DOHH2 (cell line): ENCODE measurements around the gene GOLPH3.
A peak's percentile ranks its signal among the peaks of the same experiment; 100 is the strongest.

Experiments used
- H3F3A ChIP-seq: fragments of 200-600 bp; sonication (generic), shearing (Covaris generic); 2 replicates; pipeline ENCODE4 v1.6.0; 2016; ENCODE audit warnings: antibody characterized with exemption, mild to moderate bottlenecking; ENCODE audit not compliant: control insufficient read depth, insufficient read depth
- H3K27ac ChIP-seq: fragments of 200-600 bp; sonication (generic); 2 replicates; pipeline ENCODE4 v1.5.1; 2014; ENCODE audit warnings: low read depth, mild to moderate bottlenecking, low read length, moderate library complexity
- H3K27me3 ChIP-seq: fragments of 200-600 bp; sonication (generic); 2 replicates; pipeline ENCODE4 v1.6.1; 2014; ENCODE audit warnings: mild to moderate bottlenecking, low read length, mixed read lengths; ENCODE audit not compliant: control insufficient read depth
- H3K36me3 ChIP-seq: fragments of 200-600 bp; sonication (generic); 2 replicates; pipeline ENCODE4 v1.6.1; 2014; ENCODE audit warnings: mild to moderate bottlenecking, low read length, moderate library complexity, mixed read lengths; ENCODE audit not compliant: control insufficient read depth
- H3K4me1 ChIP-seq: fragments of 200-600 bp; sonication (generic); 2 replicates; pipeline ENCODE4 v1.6.1; 2014; ENCODE audit warnings: mild to moderate bottlenecking, low read length, mixed read lengths; ENCODE audit not compliant: control insufficient read depth
- H3K4me2 ChIP-seq: fragments of 200-600 bp; sonication (generic); 2 replicates; pipeline ENCODE4 v1.6.0; 2014; ENCODE audit warnings: mild to moderate bottlenecking, low read length, moderate library complexity
- H3K4me3 ChIP-seq: fragments of 200-600 bp; sonication (generic); 2 replicates; pipeline ENCODE4 v1.5.1; 2014; ENCODE audit warnings: mild to moderate bottlenecking, low read length, mixed read lengths
- H3K79me2 ChIP-seq: fragments of 200-600 bp; sonication (generic); 2 replicates; pipeline ENCODE4 v1.6.1; 2014; ENCODE audit warnings: mild to moderate bottlenecking, low read length, mixed read lengths; ENCODE audit not compliant: control insufficient read depth
- H3K9me2 ChIP-seq: fragments of 200-600 bp; sonication (generic); replicated peaks from 2 replicates; pipeline ENCODE4 v1.6.1; 2014; ENCODE audit warnings: mild to moderate bottlenecking, low read length, mixed read lengths; ENCODE audit not compliant: control insufficient read depth
- H3K9me3 ChIP-seq: fragments of 200-600 bp; sonication (generic); 2 replicates; pipeline ENCODE4 v1.6.1; 2014; ENCODE audit warnings: antibody characterized with exemption, low read length, mixed read lengths; ENCODE audit not compliant: control insufficient read depth, insufficient read depth
- H4K20me1 ChIP-seq: fragments of 200-600 bp; sonication (generic); 2 replicates; pipeline ENCODE4 v1.6.0; 2014; ENCODE audit warnings: low read depth, mild to moderate bottlenecking, antibody characterized with exemption, low read length, moderate library complexity; ENCODE audit not compliant: control insufficient read depth, insufficient read depth
- EZH2phosphoT487 ChIP-seq: fragments of 200-600 bp; sonication (generic); IDR thresholded peaks from 2 replicates; pipeline ENCODE4 v1.6.1; 2017; ENCODE audit warnings: borderline replicate concordance, mild to moderate bottlenecking, antibody characterized with exemption, low read length, moderate library complexity, mixed read lengths
- TF ChIP-seq, protein P1 (sequence below): fragments of 200-600 bp; sonication (generic); IDR thresholded peaks from one replicate; pipeline ENCODE4 v1.5.1; 2014; ENCODE audit warnings: antibody characterized with exemption, mild to moderate bottlenecking, low read depth, low read length; ENCODE audit not compliant: poor library complexity, severe bottlenecking

The GOLPH3 gene

DNA sequence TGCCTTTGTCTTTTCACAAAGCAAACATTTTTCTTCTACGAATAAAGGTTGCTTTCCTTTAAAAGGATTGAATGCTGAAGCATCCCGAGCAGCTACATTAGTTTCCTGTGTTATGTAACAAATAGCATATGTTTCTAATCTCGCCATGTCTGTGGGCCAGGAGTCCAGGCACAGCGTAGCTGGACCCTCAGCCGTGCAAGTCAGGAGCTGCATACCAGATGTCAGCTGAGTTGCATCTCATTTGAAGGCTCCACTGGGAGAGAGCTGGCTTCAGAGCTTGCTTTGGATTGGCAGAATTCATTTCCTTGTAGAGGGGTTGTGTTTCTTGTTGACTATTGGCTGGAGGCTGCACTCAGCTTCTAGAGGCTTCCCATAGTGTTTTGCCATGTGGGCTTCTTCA, 16.0 kb upstream of the GOLPH3 start:
- Histone ChIP-seq H3F3A (no peaks in the 10 kb centered on the region), H3K79me2 (no peaks in the 10 kb centered on the region), H3K4me1 (peaks cover 8% of the 10 kb centered on the region), H3K9me2 (no peaks in the 10 kb centered on the region), H3K4me2 (no peak overlapping the region), H3K27me3 (no peaks in the 10 kb centered on the region), H4K20me1 (no peaks in the 10 kb centered on the region), H3K4me3 (no peak overlapping the region), H3K36me3 (no peaks in the 10 kb centered on the region), H3K27ac (no peak overlapping the region), H3K9me3 (0 out of 2 replicates have a peak, but pooled peaks cover 6% of the 10 kb centered on the region)
- TF ChIP-seq, protein P1, sequence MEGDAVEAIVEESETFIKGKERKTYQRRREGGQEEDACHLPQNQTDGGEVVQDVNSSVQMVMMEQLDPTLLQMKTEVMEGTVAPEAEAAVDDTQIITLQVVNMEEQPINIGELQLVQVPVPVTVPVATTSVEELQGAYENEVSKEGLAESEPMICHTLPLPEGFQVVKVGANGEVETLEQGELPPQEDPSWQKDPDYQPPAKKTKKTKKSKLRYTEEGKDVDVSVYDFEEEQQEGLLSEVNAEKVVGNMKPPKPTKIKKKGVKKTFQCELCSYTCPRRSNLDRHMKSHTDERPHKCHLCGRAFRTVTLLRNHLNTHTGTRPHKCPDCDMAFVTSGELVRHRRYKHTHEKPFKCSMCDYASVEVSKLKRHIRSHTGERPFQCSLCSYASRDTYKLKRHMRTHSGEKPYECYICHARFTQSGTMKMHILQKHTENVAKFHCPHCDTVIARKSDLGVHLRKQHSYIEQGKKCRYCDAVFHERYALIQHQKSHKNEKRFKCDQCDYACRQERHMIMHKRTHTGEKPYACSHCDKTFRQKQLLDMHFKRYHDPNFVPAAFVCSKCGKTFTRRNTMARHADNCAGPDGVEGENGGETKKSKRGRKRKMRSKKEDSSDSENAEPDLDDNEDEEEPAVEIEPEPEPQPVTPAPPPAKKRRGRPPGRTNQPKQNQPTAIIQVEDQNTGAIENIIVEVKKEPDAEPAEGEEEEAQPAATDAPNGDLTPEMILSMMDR: no peak
- no peak for TF ChIP-seq EZH2phosphoT487

DNA sequence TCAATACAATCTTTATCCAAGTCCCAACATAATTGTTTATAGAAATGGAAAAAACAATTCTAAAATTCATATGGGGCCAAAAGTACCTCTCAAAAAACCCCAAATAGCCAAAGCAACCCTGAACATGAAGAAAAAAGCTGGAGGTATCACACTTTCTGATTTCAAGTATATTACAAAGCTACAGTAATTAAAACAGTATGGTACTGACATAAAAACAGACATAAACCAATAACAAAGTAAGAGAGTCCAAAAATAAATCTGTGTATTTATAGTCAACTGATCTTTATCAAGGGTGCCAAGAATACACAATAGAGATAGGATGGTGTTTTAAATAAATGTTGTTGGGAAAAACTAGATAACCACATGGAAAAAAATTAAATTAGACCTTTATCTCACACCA, 13.6 kb upstream of the GOLPH3 start:
- no peak overlapping the region for H3K4me3 ChIP-seq
- H3K9me2 ChIP-seq: no peaks in the 10 kb centered on the region
- H4K20me1 ChIP-seq: no peaks in the 10 kb centered on the region
- TF ChIP-seq EZH2phosphoT487: no peak
- TF ChIP-seq, protein P1: no peak
- peaks cover 5% of the 10 kb centered on the region for H3K4me1 ChIP-seq
- H3F3A ChIP-seq: no peaks in the 10 kb centered on the region
- H3K4me2 ChIP-seq: no peak overlapping the region
- H3K27ac ChIP-seq: no peak overlapping the region
- H3K36me3 ChIP-seq: no peaks in the 10 kb centered on the region
- 0 out of 2 replicates have a peak, but pooled peaks cover 6% of the 10 kb centered on the region for H3K9me3 ChIP-seq
- H3K79me2 ChIP-seq: no peaks in the 10 kb centered on the region
- no peaks in the 10 kb centered on the region for H3K27me3 ChIP-seq

DNA sequence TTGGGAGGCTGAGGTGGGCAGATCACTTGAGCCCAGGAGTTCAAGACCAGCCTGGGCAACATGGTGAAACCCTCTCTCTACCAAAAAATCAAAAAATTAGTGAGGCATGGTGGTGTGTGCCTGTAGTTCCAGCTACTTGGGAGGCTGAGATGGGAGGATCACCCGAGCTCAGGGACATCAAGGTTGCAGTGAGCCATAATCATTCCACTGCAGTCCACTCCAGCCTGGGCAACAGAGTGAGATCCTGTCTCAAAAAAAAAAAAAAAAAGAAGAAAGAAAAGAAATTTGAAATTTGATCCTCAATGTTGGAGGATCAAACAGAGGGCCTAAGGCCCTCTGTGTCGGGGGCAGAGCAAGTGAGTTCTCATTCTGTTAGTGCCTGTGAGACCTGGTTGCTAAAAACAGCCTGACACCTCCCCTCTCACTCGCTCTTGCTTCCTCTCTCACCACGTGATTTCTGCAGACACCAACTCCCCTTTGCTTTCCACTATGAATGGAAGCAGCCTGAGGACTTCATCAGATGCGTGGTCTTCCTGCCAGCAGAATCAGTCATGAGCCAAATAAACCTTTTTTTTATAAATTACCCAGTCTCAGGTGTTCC, 8.4 kb upstream of the GOLPH3 start:
- Histone ChIP-seq H3K36me3 (no peaks in the 10 kb centered on the region), H3K4me1 (peaks cover 15% of the 10 kb centered on the region), H3K9me3 (0 out of 2 replicates have a peak, but pooled peaks cover 3% of the 10 kb centered on the region), H3K4me2 (peak overlapping the region; percentile 37), H3K9me2 (no peaks in the 10 kb centered on the region), H3K79me2 (no peaks in the 10 kb centered on the region), H4K20me1 (no peaks in the 10 kb centered on the region), H3K4me3 (0 out of 2 replicates have a peak overlapping the region, but pooled peaks have one; percentile 23), H3F3A (no peaks in the 10 kb centered on the region), H3K27me3 (no peaks in the 10 kb centered on the region), H3K27ac (no peak overlapping the region)
- TF ChIP-seq, protein P1: no peak
- TF ChIP-seq EZH2phosphoT487: no peak
